ENCODE data around the gene PPP4R3B.
"Not testable (repeated sequence)": the region's sequence is repeated elsewhere in the genome, so short reads cannot be mapped to it uniquely, and the experiment has no call there.

The PPP4R3B gene

GRCh38 chr2:55617175-55618024 is at the start of gene PPP4R3B:
Gene PPP4R3B (minus strand): TSS chr2:55617622. CDS start chr2:55617285, 337 bp downstream.
- peak; percentile 93 to 96 for DNase-seq

DNA sequence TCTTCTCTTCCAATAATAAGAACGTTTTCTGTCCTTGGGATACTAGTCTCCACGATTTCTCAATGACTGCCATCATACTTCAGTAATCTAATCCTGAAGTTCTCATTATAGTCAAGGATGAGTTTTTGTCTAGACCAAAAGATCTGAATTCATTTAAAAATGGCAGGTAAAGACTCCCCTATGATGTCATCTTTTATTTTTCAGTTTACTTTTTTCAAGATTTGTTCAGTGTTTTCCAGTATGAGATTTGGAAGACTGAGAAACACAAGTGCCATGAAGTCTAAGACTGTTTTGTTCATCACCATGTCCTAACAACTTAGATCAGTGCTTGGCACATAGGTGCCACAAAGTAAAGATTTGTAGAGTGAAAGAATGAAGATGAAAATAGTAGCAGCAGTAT is 35.8 kb upstream of the PPP4R3B start:
- DNase-seq, result no peak

GRCh38 chr2:55649211-55649610 is 31.8 kb upstream of the PPP4R3B start:
- DNase-seq, result no peak

- DNase-seq, result no peak
Observed at GRCh38 chr2:55636831-55637230, 19.4 kb upstream of the PPP4R3B start.

GRCh38 chr2:55628931-55629330 is 11.5 kb upstream of the PPP4R3B start:
- DNase-seq, result no peak

GRCh38 chr2:55627915-55628314 is 10.5 kb upstream of the PPP4R3B start:
- no peak for DNase-seq

- no peak for DNase-seq
Observed at GRCh38 chr2:55621802-55622201, 4.4 kb upstream of the PPP4R3B start.

- peak in 1 of 2 donors; percentile 18 for DNase-seq
Observed at GRCh38 chr2:55620123-55620779, 2.8 kb upstream of the PPP4R3B start.

- DNase-seq, result peak; percentile 30 to 40
Observed at GRCh38 chr2:55618275-55619055, 1.0 kb upstream of the PPP4R3B start.

DNA sequence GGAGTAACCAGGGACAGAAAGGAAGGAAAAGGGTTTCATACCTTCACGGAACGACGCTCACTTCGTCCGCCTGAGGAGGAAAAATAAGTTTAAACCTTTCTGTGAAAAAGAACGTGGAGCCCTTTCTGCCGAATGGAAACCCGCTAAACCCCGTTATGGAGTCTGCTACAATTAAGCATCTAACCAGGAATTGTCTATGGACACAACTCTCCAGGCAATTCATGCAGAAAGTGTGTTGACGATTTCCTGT is 528 bp upstream of the PPP4R3B start:
- no peak for DNase-seq

DNA sequence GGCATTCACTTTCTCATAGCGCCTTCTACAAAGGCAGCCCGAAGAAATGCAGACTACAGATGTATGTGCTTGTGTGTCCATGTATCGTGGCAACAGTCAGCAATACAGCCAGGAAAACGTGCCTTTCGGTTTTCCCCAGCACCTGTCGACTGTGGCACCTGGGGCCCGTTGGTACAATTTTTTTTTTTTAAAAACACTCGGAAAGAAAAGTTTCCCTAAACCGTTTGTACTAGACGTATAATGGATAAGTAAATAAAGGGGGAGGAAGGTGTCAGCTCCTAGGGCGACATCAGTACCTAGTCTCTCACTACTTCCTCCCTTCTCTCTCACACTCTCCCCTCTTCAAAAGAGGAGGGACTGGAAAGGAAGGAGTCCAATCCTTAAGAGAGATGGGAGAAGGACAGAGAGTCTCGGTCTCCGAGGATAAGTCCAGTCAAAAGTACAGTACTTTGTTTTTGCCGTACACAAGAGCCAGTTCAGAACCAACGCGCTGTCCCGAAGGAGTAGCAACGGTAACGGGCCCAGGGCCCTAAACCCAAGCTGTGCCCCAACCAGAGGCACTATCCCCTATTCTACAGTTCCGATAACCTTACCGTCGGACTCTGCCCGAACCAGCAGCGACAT is 759 bp downstream of the PPP4R3B start:
- peak; percentile 16 to 18 for DNase-seq

DNA sequence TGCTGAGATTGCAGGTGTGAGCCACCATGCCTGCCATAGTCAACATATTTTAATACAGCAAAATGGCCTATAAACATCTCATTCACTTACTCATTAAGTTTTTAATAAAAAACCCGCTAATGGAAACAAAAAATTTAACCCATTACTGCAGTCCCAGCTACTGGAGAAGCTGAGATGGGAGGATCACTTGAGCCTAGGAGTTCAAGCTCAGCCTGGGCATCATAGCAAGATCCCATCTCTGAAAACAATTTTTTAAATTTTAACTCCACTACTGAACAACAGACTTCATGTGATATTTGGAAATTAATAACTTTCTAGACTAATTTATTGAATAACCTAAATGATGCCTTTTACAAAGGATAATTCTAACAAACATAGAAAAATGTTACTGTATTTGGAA is 5.4 kb downstream of the PPP4R3B start:
- DNase-seq, result no peak

- no peak for DNase-seq
Observed at GRCh38 chr2:55610954-55611743, 6.3 kb downstream of the PPP4R3B start.

DNA sequence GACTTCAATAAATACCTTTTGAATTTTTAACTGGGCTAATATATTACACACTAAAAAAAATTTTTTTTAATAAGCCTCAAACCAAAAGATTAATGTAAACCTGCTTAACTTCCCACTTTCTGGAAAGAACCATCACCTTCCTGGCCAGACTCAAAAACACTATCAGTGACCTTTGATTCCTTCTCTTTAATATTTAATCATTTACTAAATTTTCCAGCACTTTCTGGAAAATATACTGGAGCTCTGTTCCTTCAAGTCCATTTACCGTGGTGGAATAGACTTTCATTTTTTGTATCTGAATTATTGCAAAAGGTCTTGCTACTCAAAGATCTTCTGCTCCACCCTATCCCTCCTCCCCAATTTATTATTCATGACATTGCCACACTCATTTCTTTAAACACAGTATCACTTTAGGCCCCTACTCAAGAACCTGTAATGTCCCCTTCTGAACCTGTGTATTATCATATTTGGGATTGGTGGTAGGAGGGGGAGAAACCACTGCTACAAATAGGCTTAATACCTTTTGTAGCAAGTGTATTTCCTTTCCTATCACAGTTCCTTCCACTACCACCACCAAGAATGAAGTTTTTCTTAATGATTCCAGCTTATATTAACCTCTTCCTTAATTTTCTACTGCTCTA is 7.4 kb downstream of the PPP4R3B start:
- no peak for DNase-seq

DNA sequence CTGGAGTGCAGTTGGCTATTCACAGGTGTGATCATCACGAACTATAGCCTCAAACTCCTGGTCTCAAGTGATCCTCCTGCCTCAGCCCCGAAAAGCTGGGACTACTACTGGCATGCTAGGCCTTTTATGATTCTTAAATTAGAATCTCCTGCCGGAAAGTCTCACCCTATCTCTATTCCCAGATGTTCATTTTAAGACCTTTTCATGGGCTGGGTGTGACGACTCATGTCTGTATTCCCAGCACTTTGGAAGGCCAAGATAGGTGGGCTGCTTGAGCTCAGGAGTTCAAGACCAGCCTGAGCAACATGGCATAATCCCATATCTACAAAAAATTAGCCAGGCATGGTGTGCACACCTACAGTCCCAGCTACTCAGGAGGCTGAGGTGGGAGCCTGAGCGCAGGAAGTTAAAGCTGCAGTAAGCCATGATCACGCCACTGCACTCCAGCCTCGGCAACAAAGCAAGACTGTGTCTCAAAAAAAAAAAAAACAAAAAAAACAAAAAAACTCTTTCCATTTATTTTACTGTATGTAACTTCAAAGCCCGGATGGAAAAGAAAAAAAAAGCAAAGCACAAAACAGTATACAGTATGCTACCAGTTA is 8.1 kb downstream of the PPP4R3B start:
- DNase-seq, result no peak

DNA sequence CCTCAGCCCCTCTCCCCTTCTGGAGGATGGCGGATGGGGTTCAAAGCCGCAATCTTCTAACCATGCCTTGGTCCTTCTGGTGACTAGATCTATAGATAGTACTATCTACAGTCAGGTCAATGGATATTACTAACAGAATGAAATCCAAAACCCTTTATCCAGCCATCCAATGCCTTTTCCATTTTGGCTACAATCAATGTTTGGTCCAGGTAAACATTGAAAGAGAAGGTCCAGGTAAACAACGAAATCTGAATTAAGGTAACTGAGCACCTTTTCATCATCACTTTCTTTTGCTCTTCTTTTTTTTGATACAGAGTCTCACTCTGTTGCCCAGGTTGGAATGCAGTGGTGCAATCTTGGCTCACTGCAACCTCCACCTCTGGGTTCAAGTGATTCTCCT is 9.7 kb downstream of the PPP4R3B start:
- DNase-seq, result no peak

DNA sequence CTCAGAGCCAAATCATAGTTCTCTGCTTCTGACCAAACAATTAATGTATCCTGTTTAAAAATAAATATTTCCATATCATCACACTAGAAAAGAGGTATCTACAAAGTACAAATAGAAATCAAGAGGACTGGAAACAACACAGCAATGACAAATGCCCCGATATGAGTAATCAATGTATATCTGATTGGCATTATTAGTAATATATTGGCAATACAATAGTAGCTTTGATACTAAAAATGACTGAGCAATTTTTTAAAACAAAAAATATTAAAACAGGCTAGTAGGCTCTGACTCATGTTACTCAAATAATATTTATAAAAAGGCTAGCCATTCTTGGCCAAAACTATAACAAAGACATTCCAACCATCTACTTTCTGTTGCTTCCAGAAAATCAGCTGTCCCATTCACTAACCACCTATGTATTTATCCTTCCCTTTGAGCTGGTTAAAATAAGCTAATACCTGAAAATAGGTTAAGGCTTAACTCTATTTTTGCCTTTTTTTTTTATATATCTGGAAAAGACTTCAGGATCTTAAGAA is 13.3 kb downstream of the PPP4R3B start:
- DNase-seq, result no peak

DNA sequence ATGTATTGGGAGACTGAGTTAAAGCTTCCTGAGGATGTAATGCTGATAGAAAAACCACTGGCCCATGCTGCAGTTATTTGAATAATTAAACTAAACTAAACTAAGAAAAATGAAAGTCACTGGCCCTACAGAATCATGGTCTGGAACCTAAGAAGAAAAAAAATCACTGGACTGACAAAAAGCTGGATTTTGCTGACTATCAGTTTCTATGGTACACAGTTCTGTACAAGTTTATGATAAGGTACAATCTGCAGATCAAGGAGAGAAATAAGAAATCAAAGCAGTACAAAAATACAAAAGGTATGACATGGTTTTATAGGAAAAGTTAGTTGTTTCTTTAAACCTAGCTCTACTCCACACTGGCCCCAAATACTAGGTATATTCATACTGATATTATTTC is 15.6 kb downstream of the PPP4R3B start:
- no peak for DNase-seq

GRCh38 chr2:55598056-55598795 is 19.2 kb downstream of the PPP4R3B start:
- DNase-seq, result no peak

DNA sequence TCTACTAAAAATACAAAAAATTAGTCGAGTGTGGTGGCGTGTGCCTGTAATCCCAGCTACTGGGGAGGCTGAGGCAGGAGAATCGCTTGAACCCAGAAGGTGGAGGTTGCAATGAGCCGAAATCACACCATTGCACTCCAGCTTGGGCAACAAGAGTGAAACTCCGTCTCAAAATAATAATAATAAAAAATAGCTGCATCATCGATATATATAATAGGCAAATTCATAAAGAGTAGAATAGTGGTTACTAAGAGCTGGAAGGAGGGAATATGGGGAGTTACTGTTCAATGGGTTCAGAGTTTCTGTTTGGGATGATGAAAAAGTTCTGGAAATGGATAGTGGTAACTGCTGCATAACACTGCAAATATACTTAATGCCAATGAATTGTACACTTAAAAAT is 20.6 kb downstream of the PPP4R3B start:
- not testable (repeated sequence) for DNase-seq

DNA sequence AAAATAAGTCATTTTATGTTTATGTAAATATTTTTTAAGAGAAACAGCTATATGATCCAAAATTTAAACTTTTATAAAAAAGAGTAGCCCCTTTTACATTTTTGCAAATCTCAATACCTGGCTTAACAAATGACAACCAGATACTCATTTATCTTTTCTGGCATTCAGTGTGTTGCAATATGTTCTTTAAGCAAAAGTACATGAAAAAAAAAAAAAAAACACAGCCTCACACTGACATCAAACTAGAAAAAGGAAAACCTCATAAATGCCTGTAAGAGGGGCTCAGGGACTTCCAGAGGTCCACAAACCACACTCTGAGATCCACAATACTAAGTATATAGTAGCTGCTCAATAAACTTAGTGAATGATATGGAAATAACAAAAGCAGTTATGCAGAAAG is 21.9 kb downstream of the PPP4R3B start:
- DNase-seq, result no peak

All from stimulated activated CD4-positive, alpha-beta T cell treated with anti-CD3 and anti-CD28 coated beads, Interleukin-2, amount 100 ng/mL, for 48 hours (primary cell).